Astrocyte (in vitro differentiated cells and primary cell): ENCODE measurements around the gene RAB2B.

ENCODE experiments used
- CTCF ChIP-seq: IDR thresholded peaks from 2 replicates; pipeline ENCODE4 v1.5.1; 2011; ENCODE audit warnings: low read depth, mild to moderate bottlenecking, inconsistent platforms, low read length, moderate library complexity; ENCODE audit not compliant: insufficient read depth
- EZH2 ChIP-seq: IDR thresholded peaks from 2 replicates; pipeline ENCODE4 v1.6.1; 2012; ENCODE audit warnings: mild to moderate bottlenecking, low read length, inconsistent platforms; ENCODE audit not compliant: insufficient read depth

GRCh38 chr14:21521501-21521900, 44.7 kb upstream of the RAB2B start:
- TF ChIP-seq CTCF (no peak), EZH2 (no peak)
